A172 (cell line): ENCODE measurements around the gene SLC34A3. TPM values are rescaled to one million over a fixed set of nuclear protein-coding genes. Genes with fewer than 3 reads are reported as not detected.
A peak's percentile ranks its signal among the peaks of the same experiment; 100 is the strongest.
"Not testable (repeated sequence)": the region's sequence is repeated elsewhere in the genome, so short reads cannot be mapped to it uniquely, and the experiment has no call there.

Experiments
- DNase-seq: peaks from one replicate; pipeline ENCODE4 v3.0.0-alpha.2; 2015; ENCODE audit warnings: low spot score
- total RNA-seq: library from RNA; depleted of rRNA; stranded (reverse); fragments of >200 nt; shearing (Covaris generic); gene quantifications from 2 replicates; pipeline ENCODE4 v1.2.3, GENCODE V29; 2014

SLC34A3 gene
- total RNA-seq, 1 experiment from 2014 or later = 1.6 TPM

DNA sequence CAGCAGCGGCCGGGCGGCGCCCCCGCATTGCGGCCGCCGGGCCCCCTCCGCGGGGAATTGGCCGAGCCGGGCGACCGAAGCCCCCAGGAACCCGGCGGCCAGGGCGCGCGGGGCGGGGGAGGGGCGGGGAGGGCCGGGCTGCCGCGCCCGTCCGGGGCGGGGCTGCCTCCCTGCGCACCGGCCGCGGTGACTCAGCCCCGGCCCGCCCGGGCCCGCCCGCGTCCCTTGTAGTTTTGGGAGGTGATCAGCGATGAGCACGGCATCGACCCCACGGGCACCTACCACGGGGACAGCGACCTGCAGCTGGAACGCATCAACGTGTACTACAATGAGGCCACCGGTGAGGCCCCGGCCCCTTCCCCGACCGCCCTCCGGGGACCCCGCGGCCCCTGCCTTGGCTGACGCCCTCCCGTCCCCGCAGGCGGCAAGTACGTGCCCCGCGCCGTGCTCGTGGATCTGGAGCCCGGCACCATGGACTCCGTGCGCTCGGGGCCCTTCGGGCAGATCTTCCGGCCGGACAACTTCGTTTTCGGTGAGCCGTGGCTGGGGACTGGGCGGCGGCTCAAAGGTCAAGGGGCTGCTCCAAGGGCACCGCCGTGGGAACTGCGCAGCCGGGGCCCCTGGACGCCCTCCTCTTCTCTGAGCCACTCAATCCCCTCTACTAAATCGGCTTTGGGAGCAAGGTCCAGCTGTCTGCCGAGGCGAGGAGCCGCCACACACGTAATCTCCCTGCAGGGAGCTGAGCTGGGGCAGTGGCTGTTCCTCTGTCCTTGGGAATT lies 11.0 kb downstream of the SLC34A3 start:
- DNase-seq = no peak

DNA sequence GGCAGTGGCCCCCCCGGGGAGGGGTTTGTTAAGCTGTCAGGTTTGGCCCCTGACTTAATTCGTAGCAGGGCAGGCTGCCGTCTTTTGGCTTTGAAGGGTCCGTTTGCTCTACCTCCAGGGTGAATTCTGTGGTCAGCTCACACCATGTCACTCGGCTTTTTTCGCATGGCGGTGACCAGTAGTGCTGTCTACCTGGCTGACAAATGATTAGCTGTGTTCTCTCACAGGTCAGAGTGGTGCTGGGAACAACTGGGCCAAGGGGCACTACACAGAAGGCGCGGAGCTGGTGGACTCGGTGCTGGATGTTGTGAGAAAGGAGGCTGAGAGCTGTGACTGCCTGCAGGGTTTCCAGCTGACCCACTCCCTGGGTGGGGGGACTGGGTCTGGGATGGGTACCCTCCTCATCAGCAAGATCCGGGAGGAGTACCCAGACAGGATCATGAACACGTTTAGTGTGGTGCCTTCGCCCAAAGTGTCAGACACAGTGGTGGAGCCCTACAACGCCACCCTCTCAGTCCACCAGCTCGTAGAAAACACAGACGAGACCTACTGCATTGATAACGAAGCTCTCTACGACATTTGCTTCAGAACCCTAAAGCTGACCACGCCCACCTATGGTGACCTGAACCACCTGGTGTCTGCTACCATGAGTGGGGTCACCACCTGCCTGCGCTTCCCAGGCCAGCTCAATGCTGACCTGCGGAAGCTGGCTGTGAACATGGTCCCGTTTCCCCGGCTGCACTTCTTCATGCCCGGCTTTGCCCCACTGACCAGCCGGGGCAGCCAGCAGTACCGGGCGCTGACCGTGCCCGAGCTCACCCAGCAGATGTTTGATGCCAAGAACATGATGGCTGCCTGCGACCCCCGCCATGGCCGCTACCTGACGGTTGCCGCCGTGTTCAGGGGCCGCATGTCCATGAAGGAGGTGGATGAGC lies 11.8 kb downstream of the SLC34A3 start:
- no peak for DNase-seq

DNA sequence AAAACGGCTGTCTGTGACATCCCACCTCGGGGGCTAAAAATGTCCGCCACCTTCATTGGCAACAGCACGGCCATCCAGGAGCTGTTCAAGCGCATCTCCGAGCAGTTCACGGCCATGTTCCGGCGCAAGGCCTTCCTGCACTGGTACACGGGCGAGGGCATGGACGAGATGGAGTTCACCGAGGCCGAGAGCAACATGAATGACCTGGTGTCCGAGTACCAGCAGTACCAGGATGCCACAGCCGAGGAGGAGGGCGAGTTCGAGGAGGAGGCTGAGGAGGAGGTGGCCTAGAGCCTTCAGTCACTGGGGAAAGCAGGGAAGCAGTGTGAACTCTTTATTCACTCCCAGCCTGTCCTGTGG lies 12.5 kb downstream of the SLC34A3 start:
- not testable (repeated sequence) for DNase-seq

DNA sequence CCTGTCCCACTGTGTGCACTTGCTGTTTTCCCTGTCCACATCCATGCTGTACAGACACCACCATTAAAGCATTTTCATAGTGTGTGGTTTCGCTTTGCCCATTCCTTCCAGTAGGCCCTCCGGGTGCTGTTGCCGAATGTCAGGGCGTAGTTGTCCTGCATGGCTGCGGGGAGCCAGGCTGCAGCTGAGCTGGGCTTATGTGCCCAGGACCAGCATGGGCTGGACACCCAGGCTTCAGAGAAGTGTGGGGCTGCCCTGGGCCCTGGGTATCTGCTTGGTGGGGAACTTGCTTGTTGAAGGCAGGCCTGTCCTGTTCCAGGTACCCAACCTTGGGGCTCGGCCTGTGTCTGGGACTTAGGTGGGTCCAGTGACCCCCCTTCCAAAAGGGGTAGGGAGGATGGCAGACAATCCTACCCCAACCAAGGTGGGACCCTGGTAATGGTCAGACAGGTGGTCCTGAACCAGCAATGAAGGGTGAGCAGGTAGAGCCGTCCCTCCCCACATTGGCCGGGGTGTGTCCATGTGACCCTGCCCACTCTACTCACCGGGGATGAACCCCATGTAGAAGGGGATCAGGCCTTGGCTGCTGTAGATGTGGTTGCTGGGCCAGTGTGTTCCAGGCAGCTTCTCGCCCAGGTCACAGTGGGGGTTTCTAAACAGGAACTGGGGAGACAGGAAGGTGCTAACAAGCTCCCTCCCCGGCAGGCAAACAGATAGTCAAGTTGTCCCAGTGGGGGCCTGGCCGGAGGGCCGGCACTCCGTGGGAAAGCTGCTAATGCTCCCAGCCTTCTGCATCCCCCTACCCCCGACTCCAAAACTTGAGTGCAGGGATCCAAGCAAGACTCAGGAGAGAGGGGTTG lies 13.2 kb downstream of the SLC34A3 start:
- DNase-seq = no peak

DNA sequence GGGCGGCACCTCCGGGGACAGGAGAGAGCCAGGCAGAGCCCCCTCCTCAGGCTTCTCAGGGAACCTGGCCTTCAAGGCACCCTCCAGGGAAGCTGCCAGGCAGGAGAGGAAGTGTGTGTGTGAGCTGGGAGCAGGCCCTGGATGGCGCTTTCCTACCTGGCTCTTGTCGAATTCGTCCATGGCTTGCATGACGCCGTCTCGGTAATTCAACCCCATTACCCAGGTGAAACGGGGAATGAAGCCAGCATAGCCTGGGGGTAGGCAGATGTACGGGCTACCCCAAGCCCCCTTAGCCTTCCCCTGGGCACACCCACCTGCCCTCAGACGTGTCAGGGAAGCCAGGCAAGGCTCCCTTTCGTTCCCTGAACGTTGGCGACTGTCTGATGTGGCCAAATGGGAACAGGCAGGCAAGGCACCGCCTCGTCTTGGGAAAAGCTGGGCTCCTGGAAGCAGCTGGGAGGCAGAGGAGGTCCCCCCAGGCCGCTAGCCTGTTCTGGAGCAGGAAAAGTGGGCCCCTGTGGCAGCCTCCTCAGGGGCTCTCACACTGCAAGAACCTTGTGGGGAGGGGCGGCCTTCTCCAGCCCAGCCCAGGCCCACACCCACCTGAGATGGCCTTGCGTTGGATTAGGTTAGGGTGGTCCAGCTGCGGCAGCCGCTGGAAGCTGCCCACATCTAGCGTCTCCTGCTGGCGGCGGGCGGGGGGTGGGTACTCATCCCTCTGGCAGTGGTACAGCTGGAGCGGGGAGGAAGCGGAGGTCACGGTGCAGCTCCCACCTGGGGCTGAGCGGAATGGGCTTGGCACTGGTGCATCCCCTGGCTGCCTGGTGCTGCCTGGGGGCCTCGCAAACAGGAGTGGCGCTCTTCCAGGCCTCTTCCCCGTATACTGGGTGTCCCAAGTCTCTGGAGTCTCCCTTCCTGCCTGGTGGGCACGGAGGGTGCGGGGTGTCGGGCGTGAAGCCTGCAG lies 14.1 kb downstream of the SLC34A3 start:
- no peak for DNase-seq

DNA sequence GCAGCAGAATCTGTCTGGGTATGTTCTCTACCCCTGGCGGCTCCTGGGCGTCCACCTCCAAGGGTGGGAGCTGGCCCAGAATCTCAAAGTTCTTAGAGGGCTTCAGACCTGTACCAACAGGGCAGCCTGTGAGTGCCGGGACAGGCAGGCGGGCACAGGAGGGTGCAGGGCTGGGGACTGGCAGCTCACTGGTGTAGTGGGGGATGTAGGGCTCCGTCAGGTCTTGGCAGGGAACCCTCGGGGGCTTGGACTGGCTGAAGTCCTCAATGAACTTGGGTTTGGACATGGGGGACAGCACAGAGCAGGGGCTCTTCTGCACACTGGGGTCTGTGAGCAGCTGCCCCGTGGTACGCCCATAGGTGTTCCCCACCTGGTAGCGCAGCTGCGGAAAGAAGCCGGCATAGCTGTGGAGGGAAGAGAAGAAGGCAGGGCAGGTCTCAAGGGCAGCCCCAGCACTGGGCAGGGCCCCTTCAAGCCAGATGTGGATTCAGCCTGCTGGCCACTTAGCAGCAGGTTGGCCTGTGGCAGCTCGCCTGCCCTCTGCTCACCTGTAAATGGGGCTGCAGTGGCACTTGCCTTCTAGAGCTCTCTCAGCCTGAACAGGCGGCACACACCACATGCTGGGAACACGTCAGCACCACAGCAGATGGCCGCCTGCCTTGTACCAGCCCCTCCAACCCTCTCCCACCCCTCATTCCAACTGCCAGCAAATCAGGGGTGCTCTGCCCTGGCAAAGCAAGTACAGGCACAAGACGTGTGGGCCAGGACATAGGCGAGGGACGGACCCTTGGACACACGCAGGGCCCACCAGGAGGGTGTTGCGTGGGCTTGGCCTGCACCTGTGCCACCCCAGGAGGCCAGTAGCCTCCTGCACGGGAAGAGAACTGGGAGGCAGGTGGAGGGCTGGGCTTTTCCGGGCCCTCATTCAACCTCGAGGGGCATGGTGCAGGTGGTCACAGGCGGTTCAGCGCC lies 15.0 kb downstream of the SLC34A3 start:
- no peak for DNase-seq

DNA sequence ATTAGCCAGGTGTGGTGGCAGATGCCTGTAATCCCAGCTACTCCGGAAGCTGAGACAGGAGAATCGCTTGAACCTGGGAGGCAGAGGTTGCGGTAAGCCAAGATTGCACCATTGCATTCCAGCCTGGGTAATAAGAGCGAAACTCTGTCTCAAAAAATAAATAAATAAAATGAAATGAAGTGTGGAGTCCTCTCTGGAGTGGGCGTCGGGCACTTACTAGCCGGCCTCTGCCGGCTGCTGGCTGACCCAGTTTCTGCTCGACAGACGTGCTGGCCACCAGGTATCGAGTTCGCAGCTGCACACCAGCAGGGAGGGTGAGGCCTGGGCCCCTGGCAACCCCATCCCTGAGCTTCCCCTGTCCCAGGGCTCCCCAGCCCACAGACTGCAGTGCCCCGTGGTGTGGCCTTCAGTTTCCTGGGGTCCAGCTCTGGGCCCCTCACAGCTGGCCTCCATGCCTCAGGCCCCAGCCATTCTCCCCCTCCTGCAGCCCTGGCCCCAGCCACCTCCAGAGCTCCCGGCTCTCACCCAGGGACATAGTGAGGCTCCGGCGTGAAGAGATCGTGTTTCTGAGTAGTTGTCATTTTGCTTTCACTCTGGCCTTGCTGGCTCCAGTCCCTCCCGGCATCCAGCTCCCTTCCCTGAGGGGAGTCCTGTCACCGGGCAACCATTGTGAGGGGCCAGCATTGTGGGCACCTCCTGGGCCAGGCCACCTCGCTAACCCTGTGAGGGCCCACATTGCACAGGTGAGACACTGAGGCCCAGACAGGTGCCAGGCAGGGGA lies 16.6 kb downstream of the SLC34A3 start:
- no peak for DNase-seq

DNA sequence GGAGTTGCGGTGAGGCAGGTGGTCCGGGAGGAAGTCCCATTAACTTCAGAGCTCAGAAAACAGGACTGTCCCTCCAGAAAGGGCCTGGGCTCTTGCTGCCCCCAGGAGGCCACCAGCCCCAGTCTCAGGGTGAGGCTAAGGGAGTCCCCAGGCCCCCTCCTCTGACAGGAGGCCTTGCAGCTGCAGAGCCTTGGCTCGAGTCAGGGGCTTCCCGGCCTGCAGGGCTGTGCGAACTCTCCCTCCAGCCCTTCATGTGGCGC lies 17.1 kb downstream of the SLC34A3 start:
- DNase-seq = no peak

DNA sequence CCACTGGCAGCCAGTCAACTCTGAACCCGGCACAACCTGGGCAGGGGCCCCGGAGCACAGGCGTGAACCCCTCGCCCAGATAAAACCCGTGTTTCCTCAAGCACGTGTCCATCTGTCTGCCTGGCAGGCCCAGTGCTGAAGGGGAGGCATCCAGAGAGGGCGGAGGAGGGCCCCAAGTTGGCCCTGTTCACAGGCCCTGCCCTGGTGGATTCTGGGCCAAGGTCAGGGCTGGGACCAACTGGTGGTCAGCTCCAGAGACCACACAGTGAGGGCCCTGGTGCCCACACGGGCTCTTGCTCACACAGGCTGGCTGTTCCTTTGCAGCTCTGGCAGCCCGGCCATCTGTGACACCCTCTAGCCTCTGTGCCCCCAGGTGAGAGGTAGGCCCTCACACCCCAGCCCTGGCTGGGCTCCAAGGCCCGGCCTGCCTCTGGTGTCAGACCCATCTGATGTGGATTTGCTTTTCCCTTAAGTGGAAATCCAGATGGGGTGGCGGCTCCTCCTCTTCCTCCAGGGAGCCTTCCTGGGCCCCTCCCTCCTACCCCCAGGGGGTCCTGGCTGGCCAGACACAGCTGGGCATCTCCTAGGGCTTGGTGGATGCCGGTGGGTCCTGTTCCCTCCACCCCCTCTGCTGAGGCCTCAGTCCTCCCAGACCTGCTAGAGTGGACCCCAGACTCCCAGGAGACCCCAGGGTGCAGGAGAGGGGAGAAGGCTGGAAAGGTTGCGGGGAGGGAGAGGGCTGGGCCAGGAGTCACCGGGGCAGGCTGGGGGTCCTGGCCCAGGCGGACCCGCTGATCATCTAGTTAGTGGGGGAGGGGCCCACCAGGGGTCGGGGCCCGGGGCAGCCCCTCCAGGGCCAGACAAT lies 19.9 kb downstream of the SLC34A3 start:
- no peak for DNase-seq

DNA sequence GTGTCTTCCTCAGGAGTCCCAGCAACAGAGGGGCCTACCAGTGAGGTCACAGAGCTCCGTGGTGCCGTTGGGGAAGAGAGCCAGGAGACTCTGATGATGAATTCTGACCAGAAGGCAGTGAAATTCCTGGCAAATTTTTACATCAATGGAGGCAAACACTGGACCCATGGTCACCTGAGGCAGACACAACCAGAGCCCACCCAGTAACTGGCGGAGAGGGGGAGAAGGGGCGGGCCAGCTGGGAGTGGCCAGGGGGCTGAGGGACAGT lies 20.4 kb downstream of the SLC34A3 start, which contains the start of gene STPG3:
Gene STPG3, plus strand, starts transcription at position 93 of the 268 bp plus-strand sequence. Its CDS starts 1 bp downstream, at position 94.
- no peak for DNase-seq

DNA sequence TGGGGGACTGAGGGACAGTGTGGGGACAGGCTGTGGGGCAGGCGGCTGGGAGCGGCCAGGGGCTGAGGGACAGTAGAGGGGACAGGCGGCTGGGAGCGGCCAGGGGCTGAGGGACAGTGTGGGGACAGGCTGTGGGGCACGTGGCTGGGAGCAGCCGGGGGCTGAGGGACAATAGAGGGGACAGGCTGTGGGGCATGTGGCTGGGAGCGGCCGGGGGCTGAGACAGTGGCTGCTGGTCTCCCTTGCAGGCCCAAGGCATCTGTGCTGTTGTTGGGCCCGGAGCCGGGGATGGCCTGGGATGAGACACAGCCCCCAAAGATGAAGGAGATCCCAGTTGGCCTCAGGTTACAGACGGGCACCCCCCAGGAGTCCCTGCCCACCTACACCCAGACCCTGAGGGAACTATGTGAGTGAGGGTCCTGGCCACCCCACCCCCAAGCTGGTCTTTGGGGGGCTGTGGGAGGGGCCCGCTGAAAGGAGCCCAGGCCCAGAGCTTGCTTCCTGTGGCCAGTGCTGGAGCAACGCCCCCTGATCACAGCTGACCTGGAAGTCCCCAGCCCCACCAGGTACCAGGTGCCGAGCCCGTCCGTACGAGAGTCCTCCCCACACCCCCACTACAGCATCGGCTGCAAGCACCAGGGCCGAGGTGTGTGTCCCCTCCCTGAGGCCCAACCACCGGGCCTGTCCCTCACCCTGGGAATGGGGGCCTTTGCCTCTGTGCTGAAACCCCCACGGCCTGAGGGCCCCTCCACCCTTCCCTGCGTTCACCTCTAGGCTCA lies 21.0 kb downstream of the SLC34A3 start:
- no peak for DNase-seq

DNA sequence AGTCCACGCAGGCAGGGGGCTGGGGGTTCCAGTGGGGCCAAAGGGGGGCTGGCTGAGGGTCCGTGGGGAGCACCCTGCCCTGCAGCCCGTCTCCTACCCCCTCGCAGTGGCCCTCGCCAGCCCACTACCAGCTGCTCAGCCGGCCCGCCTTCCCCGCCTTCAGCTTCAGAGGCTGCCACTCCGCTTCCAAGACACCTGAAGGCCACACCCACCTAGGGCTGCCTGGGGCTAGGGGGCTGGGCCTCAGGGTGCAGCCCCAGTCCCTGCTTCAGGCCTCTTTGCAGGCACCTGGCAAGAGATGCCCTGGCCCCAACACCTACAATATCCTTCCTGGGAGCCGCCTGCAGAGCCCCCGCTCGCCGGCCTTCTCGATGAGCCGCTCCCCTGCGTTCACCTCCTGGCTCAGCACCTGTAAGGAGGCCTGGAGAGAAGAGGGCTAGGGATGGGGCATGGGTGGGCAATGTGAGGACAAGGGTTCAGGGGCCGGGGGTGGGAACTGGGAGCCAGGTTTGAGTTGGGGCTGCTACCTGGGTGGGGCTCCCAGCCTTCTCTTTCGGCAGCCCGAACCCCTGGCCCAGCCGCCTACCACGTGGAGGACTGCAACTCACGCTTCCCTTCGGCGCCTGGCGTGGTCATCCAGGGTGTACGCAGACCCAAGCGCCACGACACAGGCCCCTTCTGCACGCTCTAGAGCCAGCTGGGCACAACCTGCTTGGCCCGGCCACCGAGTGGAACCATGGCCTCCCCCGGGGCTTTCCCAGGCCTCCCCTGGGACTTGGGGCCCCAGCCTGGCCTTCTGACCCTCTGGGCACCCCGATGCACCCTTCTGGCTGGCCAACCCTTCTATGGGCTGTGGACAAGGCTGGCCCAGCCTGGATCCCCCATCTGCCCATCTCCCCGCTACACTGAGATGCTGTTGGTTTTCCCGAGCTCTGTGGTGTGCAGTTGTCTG lies 22.1 kb downstream of the SLC34A3 start:
- no peak for DNase-seq

DNA sequence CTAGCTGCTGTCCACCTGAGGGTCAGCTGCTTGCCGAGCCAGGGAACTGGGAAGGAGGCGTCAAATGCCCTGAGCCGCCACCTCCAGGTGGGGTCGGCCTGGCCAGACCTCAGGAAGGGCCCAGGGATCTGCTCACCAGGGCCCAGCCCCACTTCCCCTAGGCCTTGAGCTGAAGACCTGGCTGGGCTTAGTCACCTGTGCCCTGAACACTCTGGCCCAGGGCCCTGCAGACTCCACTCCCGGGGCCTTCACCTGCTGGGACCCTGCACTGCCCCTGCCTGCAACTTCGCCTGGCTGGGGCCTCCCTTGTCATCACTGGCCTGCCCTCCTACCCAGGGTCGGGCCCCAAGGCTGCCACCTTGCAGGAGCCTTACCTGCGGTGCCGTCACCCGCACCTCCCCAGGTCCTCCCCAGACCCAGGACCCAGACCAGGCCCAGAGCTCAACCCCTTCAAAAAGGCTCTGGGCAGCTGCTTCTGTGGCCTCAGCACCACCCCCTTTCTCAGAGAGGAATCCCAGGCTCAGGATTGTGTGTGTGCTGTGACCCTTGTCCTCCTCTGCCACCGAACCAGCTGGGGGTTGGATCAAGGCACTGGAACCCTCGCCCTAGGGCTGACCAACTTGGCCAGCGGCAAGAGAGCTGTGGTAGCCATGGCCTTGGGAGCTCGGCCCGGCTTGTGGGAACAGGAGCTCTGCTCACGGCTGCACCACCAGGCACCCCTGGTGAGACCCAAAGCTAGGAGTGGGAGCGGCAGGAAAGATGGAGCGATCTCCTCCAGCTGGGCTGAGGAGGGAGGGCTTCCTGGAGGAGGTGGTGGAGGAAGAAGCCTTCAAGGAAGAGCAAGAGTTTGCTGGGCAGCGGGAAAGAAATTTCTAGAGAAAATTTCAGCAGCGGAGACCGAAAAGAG lies 23.3 kb downstream of the SLC34A3 start:
- peak; percentile 35 for DNase-seq

DNA sequence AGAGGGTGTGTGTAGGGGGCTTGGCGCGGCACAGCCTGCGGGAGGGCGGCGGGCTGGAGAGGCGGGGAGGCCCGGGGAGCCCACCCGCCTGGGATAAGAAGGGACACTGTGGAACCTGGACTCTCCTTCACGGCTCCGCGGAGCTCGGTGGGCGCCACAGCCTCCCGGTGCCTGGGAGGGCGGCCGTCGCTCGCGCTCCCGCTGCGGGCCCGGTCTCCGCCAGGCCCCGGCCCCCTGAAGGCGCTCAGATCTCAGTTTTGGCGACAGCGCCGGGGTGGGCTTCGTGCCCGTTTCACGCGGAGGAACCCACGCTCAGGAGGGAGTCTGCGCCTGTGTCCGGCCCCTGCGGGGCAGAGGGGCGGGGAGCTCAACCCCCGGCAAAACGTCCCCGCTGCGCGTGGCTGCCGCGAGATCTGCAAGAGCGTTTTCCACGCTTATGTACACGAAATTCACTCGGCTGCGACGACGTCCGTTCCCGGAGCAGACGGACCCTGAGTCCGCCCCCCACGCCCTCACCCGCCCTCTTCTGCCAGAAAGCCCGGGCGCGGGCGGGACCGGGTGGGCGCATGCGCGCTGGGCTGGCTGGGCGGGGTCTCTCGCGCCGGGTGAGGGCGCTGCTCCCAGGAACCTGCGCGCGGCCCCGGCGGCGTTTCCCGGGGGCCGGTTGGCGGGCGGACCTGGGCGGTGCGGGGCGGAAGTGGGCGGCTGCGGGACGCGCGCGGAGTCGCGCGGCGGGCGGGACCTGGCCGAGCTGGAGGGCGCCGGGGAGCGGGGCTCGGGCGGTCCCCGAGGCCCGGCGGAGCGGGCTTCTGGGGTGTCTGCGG lies 24.1 kb downstream of the SLC34A3 start, which contains the start of gene NELFB:
Gene NELFB, plus strand, starts transcription at position 704 of the 824 bp plus-strand sequence.
- peak; percentile 84 for DNase-seq
